GM06990 (cell line): ENCODE results near the gene PSMB10.

Source experiments
- DNase-seq: peaks from one replicate; pipeline ENCODE4 v3.0.0-alpha.2; 2011; ENCODE audit not compliant: insufficient read length; ENCODE audit errors: extremely low read depth
- H3K27me3 ChIP-seq: replicated peaks from 2 replicates; pipeline ENCODE4 v1.6.0; 2011; ENCODE audit warnings: low read length; ENCODE audit not compliant: control insufficient read depth, insufficient read depth
- H3K36me3 ChIP-seq: 2 replicates; pipeline ENCODE4 v1.5.1; 2011; ENCODE audit warnings: low read length; ENCODE audit not compliant: control insufficient read depth, insufficient read depth
- H3K4me3 ChIP-seq: replicated peaks from 2 replicates; pipeline ENCODE4 v1.5.1; 2011; ENCODE audit warnings: low read depth, mild to moderate bottlenecking, control low read depth, low read length
- CTCF ChIP-seq: IDR thresholded peaks from 2 replicates; pipeline ENCODE4 v1.5.1; 2011; ENCODE audit warnings: low read length, control low read depth, mild to moderate bottlenecking, inconsistent platforms; ENCODE audit not compliant: insufficient read depth, poor library complexity, severe bottlenecking

PSMB10 gene

GRCh38 chr16:67927131-67927941, 9.3 kb downstream of the PSMB10 start:
- no peak for TF ChIP-seq CTCF
- Histone ChIP-seq H3K4me3 (no peak overlapping the region), H3K27me3 (no peaks in the 10 kb centered on the region), H3K36me3 (peaks cover 42% of the 10 kb centered on the region)
- DNase-seq, result peak; percentile 15

- Histone ChIP-seq H3K36me3 (peaks cover 38% of the 10 kb centered on the region), H3K4me3 (no peak overlapping the region), H3K27me3 (no peaks in the 10 kb centered on the region)
- no peak for DNase-seq
- no peak for TF ChIP-seq CTCF
Observed at GRCh38 chr16:67926181-67926750, 10.4 kb downstream of the PSMB10 start.

- no peaks in the 10 kb centered on the region for H3K27me3 ChIP-seq
- no peak for TF ChIP-seq CTCF
- DNase-seq, result no peak
- peaks cover 25% of the 10 kb centered on the region for H3K36me3 ChIP-seq
- H3K4me3 ChIP-seq, result no peak overlapping the region
Observed at GRCh38 chr16:67924140-67924906, 12.3 kb downstream of the PSMB10 start.

GRCh38 chr16:67923414-67924116, 13.1 kb downstream of the PSMB10 start:
- no peak for TF ChIP-seq CTCF
- Histone ChIP-seq H3K27me3 (no peaks in the 10 kb centered on the region), H3K36me3 (peaks cover 22% of the 10 kb centered on the region), H3K4me3 (no peak overlapping the region)
- no peak for DNase-seq

- Histone ChIP-seq H3K36me3 (peaks cover 17% of the 10 kb centered on the region), H3K4me3 (no peak overlapping the region), H3K27me3 (no peaks in the 10 kb centered on the region)
- TF ChIP-seq CTCF, result no peak
- no peak for DNase-seq
Observed at GRCh38 chr16:67922740-67923139, 13.9 kb downstream of the PSMB10 start.
